CD4-positive, alpha-beta T cell treated with Interleukin-12 subunit alpha and Interleukin-12 subunit beta, for 1 hour (primary cell): ENCODE data around the gene OXSR1.
"Not testable (repeated sequence)": the region's sequence is repeated elsewhere in the genome, so short reads cannot be mapped to it uniquely, and the experiment has no call there.

ENCODE experiments used
- DNase-seq: peaks from one replicate; pipeline ENCODE4 v3.0.0-alpha.2; 2020

Gene OXSR1

GRCh38 chr3:38235466-38235865, 70.1 kb downstream of the OXSR1 start:
- no peak for DNase-seq

- DNase-seq: no peak
These were observed 73.2 kb downstream of the OXSR1 start for GRCh38 chr3:38238416-38239008.

- DNase-seq: not testable (repeated sequence)
These were observed 77.5 kb downstream of the OXSR1 start for GRCh38 chr3:38242812-38243211.

- DNase-seq: no peak
These were observed 80.6 kb downstream of the OXSR1 start for GRCh38 chr3:38245930-38246329.

GRCh38 chr3:38247366-38248035, 82.2 kb downstream of the OXSR1 start:
- DNase-seq: no peak

GRCh38 chr3:38250198-38250597, 84.9 kb downstream of the OXSR1 start:
- no peak for DNase-seq

GRCh38 chr3:38251197-38251596, 85.9 kb downstream of the OXSR1 start:
- DNase-seq: no peak

GRCh38 chr3:38253704-38254103, 88.4 kb downstream of the OXSR1 start:
- no peak for DNase-seq

GRCh38 chr3:38254872-38255271, 89.5 kb downstream of the OXSR1 start:
- no peak for DNase-seq

- no peak for DNase-seq
These were observed 90.3 kb downstream of the OXSR1 start for GRCh38 chr3:38255627-38256026.

GRCh38 chr3:38257583-38257982, 92.2 kb downstream of the OXSR1 start:
- no peak for DNase-seq

GRCh38 chr3:38260474-38260873, 95.1 kb downstream of the OXSR1 start:
- no peak for DNase-seq

GRCh38 chr3:38264353-38264771, 99.0 kb downstream of the OXSR1 start:
- no peak for DNase-seq

- no peak for DNase-seq
These were observed 99.4 kb downstream of the OXSR1 start for GRCh38 chr3:38264779-38265178.

GRCh38 chr3:38265604-38266307, 100.4 kb downstream of the OXSR1 start, which contains the start of gene SLC22A13:
Gene SLC22A13 (plus strand): TSS chr3:38265812. CDS start chr3:38265861, 49 bp downstream.
- no peak for DNase-seq

GRCh38 chr3:38266810-38267209, 101.5 kb downstream of the OXSR1 start:
- no peak for DNase-seq

GRCh38 chr3:38267662-38268061, 102.3 kb downstream of the OXSR1 start:
- no peak for DNase-seq

GRCh38 chr3:38268087-38268486, 102.8 kb downstream of the OXSR1 start:
- no peak for DNase-seq

- no peak for DNase-seq
These were observed 103.2 kb downstream of the OXSR1 start for GRCh38 chr3:38268522-38268921.

GRCh38 chr3:38270606-38271005, 105.3 kb downstream of the OXSR1 start:
- no peak for DNase-seq

- no peak for DNase-seq
These were observed 106.2 kb downstream of the OXSR1 start for GRCh38 chr3:38271553-38271952.

- no peak for DNase-seq
These were observed 109.7 kb downstream of the OXSR1 start for GRCh38 chr3:38274864-38275649.

- DNase-seq: no peak
These were observed 110.3 kb downstream of the OXSR1 start for GRCh38 chr3:38275658-38276057.
